CD4-positive, alpha-beta T cell treated with Interferon gamma for 1 hour (primary cell): ENCODE results near the gene S100PBP.
A peak's percentile ranks its signal among the peaks of the same experiment; 100 is the strongest.

Experiments used
- DNase-seq: peaks from one replicate; pipeline ENCODE4 v3.0.0-alpha.2; 2020

Gene S100PBP

DNA sequence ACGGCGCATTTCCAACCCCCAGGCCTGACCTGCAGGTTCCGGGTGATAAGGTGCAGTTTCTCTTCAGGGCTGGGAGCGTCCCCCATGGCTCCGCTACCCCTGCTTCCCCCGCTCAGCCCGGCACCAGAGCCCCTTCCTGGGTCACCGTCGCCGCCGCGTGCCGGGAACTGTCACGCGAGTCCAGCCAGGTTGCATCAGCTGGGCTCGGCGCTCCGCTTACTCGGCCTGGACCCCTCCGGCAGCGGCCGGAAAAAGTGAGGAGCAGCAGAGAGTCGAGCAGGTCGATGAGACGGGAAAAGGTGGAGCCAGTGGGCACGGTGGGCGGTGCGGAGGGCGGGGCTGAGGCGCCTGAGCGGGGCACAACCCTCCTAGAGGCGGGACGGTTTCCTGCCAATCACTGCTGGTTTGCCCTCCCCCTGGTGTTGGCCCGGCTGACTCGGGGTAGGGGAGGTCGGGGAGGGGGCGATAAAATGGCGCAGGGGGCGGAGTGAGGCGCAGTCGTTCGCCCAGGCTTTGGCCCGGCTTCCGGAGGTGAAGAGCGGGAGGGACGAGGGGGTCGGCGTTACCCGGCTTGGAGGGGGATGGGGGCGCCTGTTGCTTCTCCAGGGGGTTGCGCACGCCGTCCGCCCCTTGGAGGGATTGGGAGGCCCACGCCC is at the start of gene S100PBP, which contains the start of gene YARS1:
TSS of gene S100PBP (plus strand) at position 495 of the 656 bp plus-strand sequence. CDS start 8,447 bp downstream, outside the sequence.
TSS of gene YARS1 (minus strand) at position 200 of the 656 bp plus-strand sequence. CDS start at position 86, 114 bp downstream.
- DNase-seq: peak; percentile 98

GRCh38 chr1:32768110-32768850 is 49.2 kb upstream of the S100PBP start:
- no peak for DNase-seq

DNA sequence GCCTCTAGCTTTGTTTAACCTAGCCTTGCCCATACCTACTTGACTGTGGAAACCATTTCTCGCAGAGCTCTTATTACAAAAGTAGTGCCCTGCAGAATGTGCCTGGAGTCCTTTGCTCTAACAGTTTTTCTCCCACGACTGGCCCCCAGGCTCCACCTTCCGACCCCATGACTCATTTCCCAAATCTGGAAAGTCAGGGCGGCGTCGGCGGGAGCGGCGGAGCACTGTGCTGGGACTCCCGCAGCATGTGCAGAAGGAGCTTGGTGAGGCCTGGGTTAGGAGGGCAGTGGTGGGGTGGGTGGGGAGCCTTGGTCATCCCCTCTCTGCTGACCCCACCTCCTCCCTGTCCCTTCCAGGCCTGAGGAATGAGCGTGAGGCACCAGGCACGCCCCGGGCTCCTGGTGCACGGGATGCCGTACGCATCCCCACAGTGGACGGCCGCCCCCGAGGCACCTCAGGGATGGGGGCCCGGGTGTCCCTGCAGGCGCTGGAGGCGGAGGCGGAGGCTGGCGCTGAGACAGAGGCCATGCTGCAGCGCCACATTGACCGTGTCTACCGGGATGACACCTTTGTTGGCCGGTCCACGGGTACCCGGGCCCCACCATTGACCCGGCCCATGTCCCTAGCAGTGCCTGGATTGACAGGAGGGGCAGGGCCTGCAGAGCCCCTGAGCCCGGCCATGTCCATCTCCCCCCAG is 47.8 kb upstream of the S100PBP start:
- DNase-seq: no peak

DNA sequence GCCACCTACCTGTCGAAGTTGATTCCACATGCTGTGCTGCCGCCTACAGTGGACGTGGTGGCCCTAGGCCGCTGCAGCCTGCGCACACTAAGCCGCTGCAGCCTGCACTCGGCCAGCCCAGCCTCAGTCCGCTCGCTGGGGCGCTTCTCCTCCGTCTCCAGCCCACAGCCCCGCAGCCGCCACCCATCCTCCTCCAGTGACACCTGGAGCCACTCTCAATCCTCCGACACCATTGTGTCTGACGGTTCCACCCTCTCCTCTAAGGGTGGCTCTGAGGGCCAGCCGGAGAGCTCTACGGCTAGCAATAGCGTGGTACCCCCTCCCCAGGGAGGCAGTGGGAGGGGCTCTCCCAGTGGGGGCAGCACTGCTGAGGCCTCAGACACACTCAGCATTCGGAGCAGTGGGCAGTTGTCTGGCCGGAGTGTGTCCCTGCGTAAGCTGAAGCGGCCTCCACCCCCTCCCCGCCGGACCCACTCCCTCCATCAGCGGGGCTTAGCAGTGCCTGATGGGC is 47.2 kb upstream of the S100PBP start:
- no peak for DNase-seq

DNA sequence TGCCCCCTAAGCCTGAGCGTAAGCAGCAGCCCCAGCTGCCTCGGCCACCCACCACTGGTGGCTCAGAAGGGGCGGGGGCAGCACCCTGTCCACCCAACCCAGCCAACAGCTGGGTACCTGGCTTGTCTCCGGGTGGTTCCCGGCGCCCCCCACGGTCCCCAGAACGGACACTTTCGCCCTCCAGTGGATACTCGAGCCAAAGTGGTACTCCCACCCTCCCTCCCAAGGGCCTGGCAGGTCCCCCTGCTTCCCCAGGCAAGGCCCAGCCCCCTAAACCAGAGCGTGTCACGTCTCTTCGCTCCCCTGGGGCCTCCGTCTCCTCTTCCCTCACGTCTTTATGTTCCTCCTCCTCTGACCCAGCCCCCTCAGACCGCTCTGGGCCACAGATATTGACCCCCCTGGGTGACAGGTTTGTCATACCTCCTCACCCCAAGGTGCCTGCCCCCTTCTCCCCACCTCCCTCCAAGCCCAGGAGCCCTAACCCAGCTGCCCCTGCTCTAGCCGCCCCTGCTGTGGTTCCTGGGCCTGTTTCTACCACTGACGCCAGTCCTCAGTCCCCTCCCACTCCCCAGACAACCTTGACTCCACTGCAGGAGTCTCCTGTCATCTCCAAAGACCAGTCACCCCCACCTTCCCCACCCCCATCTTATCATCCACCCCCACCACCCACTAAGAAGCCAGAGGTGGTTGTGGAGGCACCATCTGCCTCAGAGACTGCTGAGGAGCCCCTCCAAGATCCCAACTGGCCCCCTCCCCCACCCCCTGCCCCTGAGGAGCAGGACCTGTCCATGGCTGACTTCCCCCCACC is 46.5 kb upstream of the S100PBP start:
- DNase-seq: no peak

DNA sequence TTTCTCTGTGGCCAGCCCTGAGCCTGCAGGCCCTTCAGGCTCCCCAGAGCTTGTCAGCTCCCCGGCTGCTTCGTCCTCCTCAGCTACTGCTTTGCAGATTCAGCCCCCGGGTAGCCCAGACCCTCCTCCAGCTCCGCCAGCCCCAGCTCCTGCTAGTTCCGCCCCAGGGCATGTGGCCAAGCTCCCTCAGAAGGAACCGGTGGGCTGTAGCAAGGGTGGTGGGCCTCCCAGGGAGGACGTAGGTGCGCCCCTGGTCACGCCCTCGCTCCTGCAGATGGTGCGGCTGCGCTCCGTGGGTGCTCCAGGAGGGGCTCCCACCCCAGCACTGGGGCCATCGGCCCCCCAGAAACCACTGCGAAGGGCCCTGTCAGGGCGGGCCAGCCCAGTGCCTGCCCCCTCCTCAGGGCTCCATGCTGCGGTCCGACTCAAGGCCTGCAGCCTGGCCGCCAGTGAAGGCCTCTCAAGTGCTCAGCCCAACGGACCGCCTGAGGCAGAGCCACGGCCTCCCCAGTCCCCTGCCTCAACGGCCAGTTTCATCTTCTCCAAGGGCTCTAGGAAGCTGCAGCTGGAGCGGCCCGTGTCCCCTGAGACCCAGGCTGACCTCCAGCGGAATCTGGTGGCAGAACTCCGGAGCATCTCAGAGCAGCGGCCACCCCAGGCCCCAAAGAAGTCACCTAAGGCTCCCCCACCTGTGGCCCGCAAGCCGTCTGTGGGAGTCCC is 45.7 kb upstream of the S100PBP start:
- no peak for DNase-seq

- DNase-seq: no peak
Observed at GRCh38 chr1:32772281-32773017, 45.0 kb upstream of the S100PBP start.

- peak; percentile 65 for DNase-seq
Observed at GRCh38 chr1:32773018-32773763, 44.3 kb upstream of the S100PBP start.

DNA sequence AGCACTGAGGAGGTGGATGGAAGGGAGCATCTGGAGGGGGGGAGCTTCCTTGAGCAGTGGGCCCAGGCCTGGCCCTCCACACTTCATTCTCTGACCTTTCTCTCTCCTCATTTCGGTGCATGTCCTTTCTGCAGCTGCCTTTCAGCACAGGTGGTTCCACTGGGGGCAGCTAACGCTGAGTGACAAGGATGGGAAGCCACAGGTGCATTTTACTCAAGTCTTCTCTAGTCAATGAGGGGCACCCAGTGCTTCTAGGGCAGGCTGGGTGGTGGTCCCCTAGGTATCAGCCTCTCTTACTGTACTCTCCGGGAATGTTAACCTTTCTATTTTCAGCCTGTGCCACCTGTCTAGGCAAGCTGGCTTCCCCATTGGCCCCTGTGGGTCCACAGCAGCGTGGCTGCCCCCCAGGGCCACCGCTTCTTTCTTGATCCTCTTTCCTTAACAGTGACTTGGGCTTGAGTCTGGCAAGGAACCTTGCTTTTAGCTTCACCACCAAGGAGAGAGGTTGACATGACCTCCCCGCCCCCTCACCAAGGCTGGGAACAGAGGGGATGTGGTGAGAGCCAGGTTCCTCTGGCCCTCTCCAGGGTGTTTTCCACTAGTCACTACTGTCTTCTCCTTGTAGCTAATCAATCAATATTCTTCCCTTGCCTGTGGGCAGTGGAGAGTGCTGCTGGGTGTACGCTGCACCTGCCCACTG is 43.5 kb upstream of the S100PBP start:
- DNase-seq: no peak

GRCh38 chr1:32774464-32774808 is 43.0 kb upstream of the S100PBP start:
- no peak for DNase-seq

DNA sequence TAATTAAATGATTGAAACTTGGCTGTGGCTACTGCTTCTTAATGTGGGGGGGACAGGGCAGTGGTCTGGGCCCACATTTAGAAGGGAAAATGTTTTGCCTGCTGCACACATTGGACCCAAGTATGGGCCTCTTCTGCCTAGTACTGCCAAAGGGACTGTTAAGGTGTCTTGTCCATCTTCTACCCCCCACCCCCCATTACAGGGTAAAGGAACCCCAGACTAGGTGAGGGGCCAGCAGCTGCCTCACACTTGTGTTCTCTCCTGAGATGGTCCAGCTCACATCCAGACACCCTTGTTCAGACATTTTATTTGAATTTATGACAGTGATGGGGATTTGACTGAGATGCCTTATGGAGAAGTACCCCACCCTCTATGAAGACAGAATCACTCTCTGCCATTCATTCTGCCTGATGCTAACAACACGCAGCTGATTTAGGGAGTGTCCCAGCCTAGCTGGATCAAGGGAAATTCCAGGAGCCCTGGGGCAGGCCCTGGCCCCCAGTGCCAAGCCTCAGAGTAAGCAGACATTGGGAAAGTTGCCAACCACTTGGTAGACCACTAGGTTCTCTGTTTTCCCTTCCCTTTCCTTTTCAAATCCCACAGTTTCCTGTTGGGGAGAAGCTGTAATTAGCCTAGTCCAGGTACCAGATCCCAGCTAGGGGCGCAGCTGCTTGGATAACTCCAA is 42.4 kb upstream of the S100PBP start:
- no peak for DNase-seq

GRCh38 chr1:32775640-32776337 is 41.7 kb upstream of the S100PBP start:
- DNase-seq: no peak

DNA sequence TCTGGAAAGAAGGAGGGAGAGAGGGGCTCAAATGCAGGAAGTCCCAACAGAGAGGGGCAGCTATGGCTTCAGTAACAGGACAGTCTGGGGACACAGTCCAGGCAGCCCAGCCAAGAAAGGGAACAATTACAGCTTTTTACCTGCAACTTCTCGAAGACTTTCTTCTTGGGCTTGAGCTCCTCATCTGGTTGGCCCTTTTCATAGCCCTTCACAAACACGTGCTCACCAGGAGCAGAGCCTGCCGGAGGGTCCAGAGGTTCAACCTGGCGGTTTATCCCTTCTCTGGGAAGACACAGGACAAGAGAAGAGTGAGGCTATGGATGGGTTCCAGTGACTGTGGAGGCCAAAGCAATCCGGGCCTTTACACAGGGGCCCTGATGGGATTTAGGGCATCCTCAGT is 38.2 kb upstream of the S100PBP start:
- no peak for DNase-seq

DNA sequence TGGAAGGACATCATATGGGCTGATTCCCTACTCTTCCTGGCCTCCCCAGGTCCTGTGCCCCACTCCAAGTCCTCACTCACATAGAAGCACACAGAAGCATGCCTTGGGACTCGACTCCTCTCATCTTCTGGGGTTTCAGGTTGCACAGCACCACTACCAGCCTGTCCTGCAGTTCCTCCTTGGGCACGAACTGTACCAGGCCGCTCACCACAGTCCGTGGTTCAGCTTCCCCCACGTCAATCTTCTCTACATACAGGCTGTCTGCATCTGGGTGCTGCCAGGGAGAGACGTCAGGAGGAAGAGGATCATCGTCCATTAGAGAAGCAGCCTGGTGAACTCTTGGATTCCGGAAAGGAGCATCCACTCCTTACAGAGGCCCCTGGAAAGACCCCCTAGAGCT is 37.4 kb upstream of the S100PBP start:
- DNase-seq: no peak

- DNase-seq: no peak
Observed at GRCh38 chr1:32780628-32781234, 36.7 kb upstream of the S100PBP start.

DNA sequence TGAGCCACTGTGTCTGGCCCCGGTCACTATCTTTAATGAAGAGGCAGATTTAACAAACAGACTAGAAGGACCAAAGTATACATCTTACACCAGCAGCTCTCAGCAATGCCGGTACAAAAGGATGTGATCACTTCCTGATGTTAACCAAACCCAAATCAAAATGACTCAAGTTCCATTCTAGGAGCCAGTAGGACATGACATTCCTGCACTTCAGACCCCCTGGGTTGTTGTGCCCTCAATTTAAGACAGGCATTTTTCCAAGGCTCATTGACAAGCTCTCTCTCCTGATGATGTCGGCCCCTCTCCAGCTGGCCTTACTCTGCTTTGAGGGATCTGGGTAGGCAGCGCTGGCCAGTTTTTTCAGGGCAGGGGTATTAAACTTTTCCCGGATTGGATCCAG is 35.4 kb upstream of the S100PBP start:
- no peak for DNase-seq

GRCh38 chr1:32783851-32784250 is 33.6 kb upstream of the S100PBP start:
- no peak for DNase-seq

DNA sequence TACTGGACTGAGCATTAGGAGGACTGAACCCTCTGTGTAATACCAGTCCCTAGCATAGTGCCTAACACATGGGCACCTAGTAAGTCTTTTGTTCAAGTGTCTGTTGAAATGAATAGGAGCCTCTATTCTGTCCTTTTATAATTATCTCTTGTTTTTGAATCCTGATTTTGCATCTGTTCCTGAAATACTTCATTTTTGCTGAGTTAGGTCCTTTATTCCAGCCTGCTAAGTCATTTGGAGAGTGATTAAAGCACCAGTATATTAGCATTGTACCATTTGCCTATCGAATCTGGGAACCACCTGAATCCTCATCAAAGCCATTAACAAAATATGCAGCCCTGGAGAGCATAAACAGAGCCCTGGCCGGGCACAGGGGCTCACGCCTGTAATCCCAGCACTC is 32.6 kb upstream of the S100PBP start:
- DNase-seq: no peak
